HG03378 (cell line): ENCODE measurements around the gene RAC2.

Source experiments
- ATAC-seq: cut with Tn5 transposase; IDR thresholded peaks from one replicate; pipeline ENCODE4 v1.9.1; 2021; ENCODE audit warnings: mild to moderate bottlenecking, moderate library complexity; ENCODE audit not compliant: unreplicated experiment

RAC2 gene

GRCh38 chr22:37244114-37244921, at the start of gene RAC2:
Gene RAC2 (minus strand): TSS chr22:37244269. CDS start chr22:37244148, 121 bp downstream.
- peak; percentile 36 for ATAC-seq

GRCh38 chr22:37293172-37293571, 49.1 kb upstream of the RAC2 start:
- ATAC-seq = no peak

- ATAC-seq = no peak
These were observed 48.6 kb upstream of the RAC2 start for GRCh38 chr22:37292641-37293040.

GRCh38 chr22:37291559-37292298, 47.7 kb upstream of the RAC2 start:
- ATAC-seq = no peak

- ATAC-seq = no peak
These were observed 46.7 kb upstream of the RAC2 start for GRCh38 chr22:37290737-37291136.

GRCh38 chr22:37289156-37289735, 45.2 kb upstream of the RAC2 start:
- ATAC-seq = no peak

GRCh38 chr22:37288521-37288920, 44.5 kb upstream of the RAC2 start:
- no peak for ATAC-seq

- ATAC-seq = no peak
These were observed 43.5 kb upstream of the RAC2 start for GRCh38 chr22:37287550-37287951.

GRCh38 chr22:37285937-37286336, 41.9 kb upstream of the RAC2 start:
- ATAC-seq = no peak

- ATAC-seq = no peak
These were observed 40.8 kb upstream of the RAC2 start for GRCh38 chr22:37284805-37285355.

GRCh38 chr22:37284126-37284804, 40.2 kb upstream of the RAC2 start:
- no peak for ATAC-seq

GRCh38 chr22:37283393-37283937, 39.4 kb upstream of the RAC2 start:
- ATAC-seq = no peak

GRCh38 chr22:37282385-37282677, 38.3 kb upstream of the RAC2 start, which contains the start of gene CYTH4:
Gene CYTH4 (plus strand): TSS chr22:37282508. CDS start chr22:37282570, 62 bp downstream.
- ATAC-seq = no peak

GRCh38 chr22:37281646-37282384, 37.7 kb upstream of the RAC2 start:
- ATAC-seq = no peak

GRCh38 chr22:37281195-37281594, 37.1 kb upstream of the RAC2 start:
- no peak for ATAC-seq

- no peak for ATAC-seq
These were observed 36.6 kb upstream of the RAC2 start for GRCh38 chr22:37280718-37281117.

GRCh38 chr22:37279331-37280181, 35.5 kb upstream of the RAC2 start:
- ATAC-seq = no peak

- ATAC-seq = no peak
These were observed 34.2 kb upstream of the RAC2 start for GRCh38 chr22:37278261-37278660.

- no peak for ATAC-seq
These were observed 33.3 kb upstream of the RAC2 start for GRCh38 chr22:37277384-37277783.
